CD4-positive, alpha-beta T cell (primary cell): ENCODE data around the gene BPGM. TPM values are rescaled to one million over a fixed set of nuclear protein-coding genes. Genes with fewer than 3 reads are reported as not detected.
A peak's percentile ranks its signal among the peaks of the same experiment; 100 is the strongest.

Experiments
- ATAC-seq: fragments of 200-7000 bp; cut with Tn5 transposase; one replicate; pipeline ENCODE4 v1.10.0; 2022; ENCODE audit warnings: mild to moderate bottlenecking; ENCODE audit not compliant: poor library complexity
- CTCF ChIA-PET: fragments of 350-600 bp; sonication (Branson Sonifier 250); formaldehyde crosslinking; loops from one replicate; lab custom pipeline; 2021; ENCODE audit warnings: antibody characterized with exemption, inconsistent platforms; lab: Charles Lee
- POLR2A ChIA-PET: fragments of 350-600 bp; sonication (Branson Sonifier 250); formaldehyde crosslinking; loops from one replicate; lab custom pipeline; 2021; ENCODE audit warnings: antibody characterized with exemption, inconsistent platforms; lab: Charles Lee
- DNase-seq, 14 experiments: peaks; one replicate each; pipeline ENCODE4 v3.0.0-alpha.2; 2013 to 2020; ENCODE audit warnings: mixed read lengths in 2 of 14
- H3K27ac ChIP-seq, 2 donors: one replicate each; pipeline versions ENCODE4 v1.5.1 to v1.7.0; 2013; ENCODE audit warnings: low read length in 2 of 2, low read depth in 1 of 2, mild to moderate bottlenecking in 1 of 2
- H3K27me3 ChIP-seq, 2 experiments: 1 replicate in 1 of 2; 2 replicates in 1 of 2; pipeline versions ENCODE4 v1.6.1 to v1.7.0; 2013; ENCODE audit warnings: low read length in 2 of 2, control low read depth in 1 of 2, mild to moderate bottlenecking in 1 of 2, moderate library complexity in 1 of 2; ENCODE audit not compliant: insufficient read depth in 2 of 2, control insufficient read depth in 1 of 2
- H3K36me3 ChIP-seq: one replicate; pipeline ENCODE4 v1.6.1; 2013; ENCODE audit warnings: low read length, control low read depth; ENCODE audit not compliant: insufficient read depth
- H3K4me1 ChIP-seq: one replicate; pipeline ENCODE4 v1.6.1; 2013; ENCODE audit warnings: low read length, control low read depth; ENCODE audit not compliant: insufficient read depth
- H3K4me3 ChIP-seq: one replicate; pipeline ENCODE4 v1.5.1; 2013; ENCODE audit warnings: mild to moderate bottlenecking, low read length, moderate library complexity
- H3K9me3 ChIP-seq, 2 experiments: 1 replicate in 1 of 2; 2 replicates in 1 of 2; pipeline versions ENCODE4 v1.6.1 to v1.7.0; 2013; ENCODE audit warnings: low read length in 2 of 2, mild to moderate bottlenecking in 2 of 2, control low read depth in 1 of 2, moderate library complexity in 1 of 2; ENCODE audit not compliant: control insufficient read depth in 1 of 2, insufficient read depth in 1 of 2
- H3K27ac Mint-ChIP-seq: one replicate; pipeline ENCODE4 v1.8.0; 2020; ENCODE audit warnings: mixed read lengths
- H3K27me3 Mint-ChIP-seq: one replicate; pipeline ENCODE4 v1.8.0; 2021; ENCODE audit warnings: mixed read lengths
- H3K36me3 Mint-ChIP-seq: one replicate; pipeline ENCODE4 v1.8.0; 2021; ENCODE audit warnings: low read depth, mixed read lengths
- H3K4me1 Mint-ChIP-seq: one replicate; pipeline ENCODE4 v1.8.0; 2021; ENCODE audit warnings: low read depth, mixed read lengths
- H3K4me3 Mint-ChIP-seq: one replicate; pipeline ENCODE4 v1.8.0; 2020; ENCODE audit warnings: mild to moderate bottlenecking, mixed read lengths
- H3K9me3 Mint-ChIP-seq: one replicate; pipeline ENCODE4 v1.8.0; 2020; ENCODE audit warnings: mixed read lengths
- intact Hi-C, 2 experiments: fragments of 100-400 bp; cut with DNase I in 1 of 2; cut with micrococcal nuclease in 1 of 2; formaldehyde crosslinking; loops; one replicate each; pipeline versions ENCODE4 v1.15.1 to v1.9.0; 2023 to 2025; cut with DNase I, micrococcal nuclease
- total RNA-seq, 174 experiments: library from RNA in 2 of 174; stranded (reverse) in 2 of 174; gene quantifications; one replicate each; pipeline ENCODE4 v1.2.3 and lab custom pipeline; 2021 to 2026
- TF ChIP-seq, protein P1 (sequence below): fragments of 200-600 bp; IDR thresholded peaks from one replicate; pipeline ENCODE4 v1.8.0; 2022; ENCODE audit warnings: antibody characterized with exemption, mild to moderate bottlenecking

BPGM gene
- total RNA-seq, 2 experiments from 2014 or later = 46.3 to 46.6 TPM

DNA sequence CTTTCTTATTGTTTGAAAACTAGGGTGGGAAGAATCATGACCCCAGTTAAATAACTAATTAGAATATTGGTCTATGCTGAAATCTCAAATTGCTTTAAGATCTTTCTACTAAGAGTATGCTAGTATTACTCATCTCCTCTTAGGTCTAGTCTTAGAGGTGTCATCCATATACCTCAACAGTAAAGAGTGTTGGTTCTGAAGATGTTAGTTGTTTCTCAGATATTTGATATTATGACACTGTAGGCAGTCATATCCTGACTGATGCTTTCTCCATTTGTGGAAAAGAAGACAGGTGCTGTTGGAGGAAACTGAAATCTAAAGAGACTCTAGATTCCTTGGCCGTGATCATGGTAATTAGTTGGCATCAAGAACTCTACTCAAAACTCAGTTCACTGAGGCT, 21.2 kb downstream of the BPGM start:
- H3K27me3 ChIP-seq = no peaks in the 10 kb centered on the region
- H3K27ac ChIP-seq = peak overlapping the region in 1 of 2 donors; percentile 87
- ATAC-seq (no peak), DNase-seq (no peak)
- peaks cover 18% of the 10 kb centered on the region for H3K4me1 ChIP-seq
- peaks cover 0 to 2% of the 10 kb centered on the region in 2 experiments for H3K9me3 ChIP-seq
- Mint-ChIP-seq H3K36me3 (peaks cover 56% of the 10 kb centered on the region), H3K9me3 (no peaks in the 10 kb centered on the region), H3K27ac (peak overlapping the region; percentile 89), H3K4me3 (peak overlapping the region; percentile 54), H3K4me1 (peaks cover 68% of the 10 kb centered on the region), H3K27me3 (no peaks in the 10 kb centered on the region)
- intact Hi-C loops = loop anchor here in 1 of 2 experiments (2.0 kb wide), 1 partner anchor 15 kb away; no protein-coding TSS in a partner anchor
- CTCF ChIA-PET = interaction anchor here (1.2 to 4.5 kb wide), 3 partner anchors 21 to 43 kb away, joined by 3 to 31 read pairs (median 14); partner anchors contain the start of gene BPGM
- peaks cover 2% of the 10 kb centered on the region for H3K36me3 ChIP-seq
- POLR2A ChIA-PET = interaction anchor here (2.1 to 6.3 kb wide), 3 partner anchors 10 to 318 kb away, joined by 8 to 105 read pairs (median 8); partner anchors contain the start of genes AGBL3 and BPGM
- TF ChIP-seq, protein P1, sequence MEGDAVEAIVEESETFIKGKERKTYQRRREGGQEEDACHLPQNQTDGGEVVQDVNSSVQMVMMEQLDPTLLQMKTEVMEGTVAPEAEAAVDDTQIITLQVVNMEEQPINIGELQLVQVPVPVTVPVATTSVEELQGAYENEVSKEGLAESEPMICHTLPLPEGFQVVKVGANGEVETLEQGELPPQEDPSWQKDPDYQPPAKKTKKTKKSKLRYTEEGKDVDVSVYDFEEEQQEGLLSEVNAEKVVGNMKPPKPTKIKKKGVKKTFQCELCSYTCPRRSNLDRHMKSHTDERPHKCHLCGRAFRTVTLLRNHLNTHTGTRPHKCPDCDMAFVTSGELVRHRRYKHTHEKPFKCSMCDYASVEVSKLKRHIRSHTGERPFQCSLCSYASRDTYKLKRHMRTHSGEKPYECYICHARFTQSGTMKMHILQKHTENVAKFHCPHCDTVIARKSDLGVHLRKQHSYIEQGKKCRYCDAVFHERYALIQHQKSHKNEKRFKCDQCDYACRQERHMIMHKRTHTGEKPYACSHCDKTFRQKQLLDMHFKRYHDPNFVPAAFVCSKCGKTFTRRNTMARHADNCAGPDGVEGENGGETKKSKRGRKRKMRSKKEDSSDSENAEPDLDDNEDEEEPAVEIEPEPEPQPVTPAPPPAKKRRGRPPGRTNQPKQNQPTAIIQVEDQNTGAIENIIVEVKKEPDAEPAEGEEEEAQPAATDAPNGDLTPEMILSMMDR = no peak
- H3K4me3 ChIP-seq = no peak overlapping the region

DNA sequence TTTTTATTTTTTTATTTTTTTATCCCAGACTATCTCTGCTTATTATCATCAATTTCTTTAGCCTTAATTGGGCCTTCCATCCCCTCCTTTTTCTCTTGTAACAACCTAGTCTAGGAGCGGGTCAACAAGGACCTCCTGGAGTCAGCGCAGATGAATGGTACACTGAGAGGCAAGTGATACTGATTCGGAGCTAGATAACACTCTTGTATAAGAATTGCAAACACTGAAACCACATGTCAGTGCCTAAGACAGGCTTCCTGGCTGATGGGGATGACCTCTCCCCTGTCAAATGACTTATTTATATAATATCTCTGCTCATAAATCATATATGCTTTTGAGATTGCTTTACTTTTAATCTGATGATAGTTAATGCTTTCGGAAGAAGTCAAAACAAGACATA, 22.7 kb downstream of the BPGM start:
- intact Hi-C loops = loop anchor here in 1 of 2 experiments (1.0 kb wide), 1 partner anchor 42 kb away; no protein-coding TSS in a partner anchor
- Mint-ChIP-seq H3K27ac (peak overlapping the region; percentile 89), H3K36me3 (peaks cover 45% of the 10 kb centered on the region), H3K9me3 (no peaks in the 10 kb centered on the region), H3K4me3 (peak overlapping the region; percentile 85), H3K27me3 (no peaks in the 10 kb centered on the region), H3K4me1 (peaks cover 62% of the 10 kb centered on the region)
- no peaks in the 10 kb centered on the region for H3K27me3 ChIP-seq
- TF ChIP-seq, protein P1 = no peak
- H3K4me1 ChIP-seq = peaks cover 18% of the 10 kb centered on the region
- peak overlapping the region; percentile 74 to 87 for H3K27ac ChIP-seq
- ChIA-PET POLR2A (interaction anchor here (1.0 to 6.3 kb wide), 10 partner anchors 12 to 500 kb away, joined by 3 to 105 read pairs (median 6); partner anchors contain the start of genes AGBL3 and BPGM), CTCF (interaction anchor here (1.0 to 4.5 kb wide), 9 partner anchors 11 to 501 kb away, joined by 3 to 31 read pairs (median 5); partner anchors contain the start of genes AGBL3, BPGM and CYREN)
- peak overlapping the region; percentile 24 for H3K4me3 ChIP-seq
- DNase-seq (peak in 7 of 14 experiments; percentile 2 to 66 (median 39)), ATAC-seq (peak; percentile 31)
- H3K36me3 ChIP-seq = no peaks in the 10 kb centered on the region
- peaks cover 4 to 8% of the 10 kb centered on the region in 2 experiments for H3K9me3 ChIP-seq

DNA sequence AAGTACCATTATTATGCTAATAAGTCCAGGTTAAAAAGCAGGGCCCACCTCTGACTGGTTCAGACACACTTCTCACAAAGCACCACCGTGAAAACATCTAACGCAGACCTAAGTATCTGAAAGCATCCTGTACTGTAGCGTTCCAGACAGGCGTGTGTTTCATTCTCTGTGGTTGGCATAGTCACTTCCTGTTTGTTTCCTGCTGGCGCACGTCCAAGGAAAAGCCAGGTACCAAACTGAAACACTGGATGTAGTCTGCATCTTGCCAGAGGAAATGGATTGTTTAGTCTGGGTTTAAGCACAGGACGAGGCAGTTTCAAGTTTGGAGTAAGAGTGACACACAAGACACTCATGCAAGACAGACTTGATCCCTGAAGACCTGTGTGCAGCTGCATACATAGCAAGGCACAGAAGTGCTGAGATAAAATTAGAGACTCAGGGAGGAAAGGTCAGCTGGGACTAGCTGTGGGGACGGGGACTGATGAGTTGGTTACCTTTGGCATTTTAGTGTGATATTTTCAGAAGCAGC, 23.3 kb downstream of the BPGM start:
- POLR2A ChIA-PET = interaction anchor here (1.0 to 6.3 kb wide), 9 partner anchors 14 to 499 kb away, joined by 3 to 105 read pairs (median 6); partner anchors contain the start of genes AGBL3, BPGM and TMEM140
- no peaks in the 10 kb centered on the region for H3K9me3 Mint-ChIP-seq
- CTCF ChIA-PET = interaction anchor here (0.8 to 4.5 kb wide), 10 partner anchors 11 to 501 kb away, joined by 3 to 31 read pairs (median 3); partner anchors contain the start of genes AGBL3, BPGM and CYREN
- peaks cover 18% of the 10 kb centered on the region for H3K4me1 ChIP-seq
- H3K27ac Mint-ChIP-seq = peak overlapping the region; percentile 89
- H3K9me3 ChIP-seq = peaks cover 7 to 8% of the 10 kb centered on the region in 2 experiments
- intact Hi-C loops = loop anchor here in 1 of 2 experiments (1.0 kb wide), 3 partner anchors 24 to 41 kb away; partner anchors contain the start of gene BPGM
- H3K4me3 Mint-ChIP-seq = peak overlapping the region; percentile 85
- DNase-seq (peak; percentile 77 to 96 (median 88)), ATAC-seq (peak; percentile 93)
- peak overlapping the region; percentile 24 for H3K4me3 ChIP-seq
- no peaks in the 10 kb centered on the region for H3K27me3 Mint-ChIP-seq
- TF ChIP-seq, protein P1 = no peak
- H3K27me3 ChIP-seq = no peaks in the 10 kb centered on the region
- H3K36me3 ChIP-seq = no peaks in the 10 kb centered on the region
- H3K4me1 Mint-ChIP-seq = peaks cover 61% of the 10 kb centered on the region
- peak overlapping the region; percentile 74 to 87 for H3K27ac ChIP-seq
- peaks cover 45% of the 10 kb centered on the region for H3K36me3 Mint-ChIP-seq
